Sigmoid colon (tissue), 4 donors: ENCODE data around the gene PSMD3.

Experiments
- POLR2A ChIP-seq, 2 donors: fragments of 450-650 bp; IDR thresholded peaks; one replicate each; pipeline ENCODE4 v1.6.1; 2016; ENCODE audit warnings: antibody characterized with exemption in 2 of 2, mild to moderate bottlenecking in 2 of 2, moderate library complexity in 2 of 2
- POLR2AphosphoS5 ChIP-seq, 4 donors: sonication (generic); formaldehyde crosslinking; IDR thresholded peaks; one replicate each; pipeline ENCODE4 v1.6.1; 2017; ENCODE audit warnings: antibody characterized with exemption in 4 of 4
- TF ChIP-seq, protein P1 (sequence below), 4 experiments: fragments of 450-650 bp in 3 of 4; fragments of 200-600 bp in 1 of 4; IDR thresholded peaks; one replicate each; pipeline ENCODE4 v1.5.1; 2016 to 2019; ENCODE audit warnings: antibody characterized with exemption in 4 of 4, mild to moderate bottlenecking in 3 of 4, moderate library complexity in 2 of 4

DNA sequence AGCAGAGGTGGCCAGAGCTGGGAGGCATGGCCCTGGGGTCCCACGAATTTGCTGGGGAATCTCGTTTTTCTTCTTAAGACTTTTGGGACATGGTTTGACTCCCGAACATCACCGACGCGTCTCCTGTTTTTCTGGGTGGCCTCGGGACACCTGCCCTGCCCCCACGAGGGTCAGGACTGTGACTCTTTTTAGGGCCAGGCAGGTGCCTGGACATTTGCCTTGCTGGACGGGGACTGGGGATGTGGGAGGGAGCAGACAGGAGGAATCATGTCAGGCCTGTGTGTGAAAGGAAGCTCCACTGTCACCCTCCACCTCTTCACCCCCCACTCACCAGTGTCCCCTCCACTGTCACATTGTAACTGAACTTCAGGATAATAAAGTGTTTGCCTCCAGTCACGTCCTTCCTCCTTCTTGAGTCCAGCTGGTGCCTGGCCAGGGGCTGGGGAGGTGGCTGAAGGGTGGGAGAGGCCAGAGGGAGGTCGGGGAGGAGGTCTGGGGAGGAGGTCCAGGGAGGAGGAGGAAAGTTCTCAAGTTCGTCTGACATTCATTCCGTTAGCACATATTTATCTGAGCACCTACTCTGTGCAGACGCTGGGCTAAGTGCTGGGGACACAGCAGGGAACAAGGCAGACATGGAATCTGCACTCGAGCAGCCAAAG, 36.9 kb downstream of the PSMD3 start:
- TF ChIP-seq, protein P1, sequence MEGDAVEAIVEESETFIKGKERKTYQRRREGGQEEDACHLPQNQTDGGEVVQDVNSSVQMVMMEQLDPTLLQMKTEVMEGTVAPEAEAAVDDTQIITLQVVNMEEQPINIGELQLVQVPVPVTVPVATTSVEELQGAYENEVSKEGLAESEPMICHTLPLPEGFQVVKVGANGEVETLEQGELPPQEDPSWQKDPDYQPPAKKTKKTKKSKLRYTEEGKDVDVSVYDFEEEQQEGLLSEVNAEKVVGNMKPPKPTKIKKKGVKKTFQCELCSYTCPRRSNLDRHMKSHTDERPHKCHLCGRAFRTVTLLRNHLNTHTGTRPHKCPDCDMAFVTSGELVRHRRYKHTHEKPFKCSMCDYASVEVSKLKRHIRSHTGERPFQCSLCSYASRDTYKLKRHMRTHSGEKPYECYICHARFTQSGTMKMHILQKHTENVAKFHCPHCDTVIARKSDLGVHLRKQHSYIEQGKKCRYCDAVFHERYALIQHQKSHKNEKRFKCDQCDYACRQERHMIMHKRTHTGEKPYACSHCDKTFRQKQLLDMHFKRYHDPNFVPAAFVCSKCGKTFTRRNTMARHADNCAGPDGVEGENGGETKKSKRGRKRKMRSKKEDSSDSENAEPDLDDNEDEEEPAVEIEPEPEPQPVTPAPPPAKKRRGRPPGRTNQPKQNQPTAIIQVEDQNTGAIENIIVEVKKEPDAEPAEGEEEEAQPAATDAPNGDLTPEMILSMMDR (IDR thresholded peaks at IDR 0.05), result no peak
- TF ChIP-seq POLR2AphosphoS5 (IDR thresholded peaks at IDR 0.05), result no peak
- TF ChIP-seq POLR2A (IDR thresholded peaks at IDR 0.05), result no peak
